Measurements from ENCODE around the gene RBMX2.
"Not testable (repeated sequence)": the region's sequence is repeated elsewhere in the genome, so short reads cannot be mapped to it uniquely, and the experiment has no call there.

- TF ChIP-seq EZH2 (IDR thresholded peaks at IDR 0.05; ENCODE audit: borderline replicate concordance, low read length); CTCF (conservative IDR thresholded peaks at IDR 0.05 in 1 of 2, IDR thresholded peaks at IDR 0.05 in 1 of 2; ENCODE audit: extremely low read depth in 1 of 2, insufficient read depth in 1 of 2, low read depth in 1 of 2, low read length in 2 of 2): not testable (repeated sequence)
Observed at GRCh38 chrX:130429236-130429635, 27.4 kb downstream of the RBMX2 start.

Measured in mammary epithelial cell (primary cell).